IPS-18c (cell line): Measurements from ENCODE around the gene CRHR1.

ENCODE experiments used
- H3K4me3 ChIP-seq: 2 replicates; pipeline ENCODE4 v1.7.0; 2013; ENCODE audit warnings: low read depth, mild to moderate bottlenecking, low read length, moderate library complexity; ENCODE audit not compliant: insufficient read depth
- H3K9me3 ChIP-seq: one replicate; pipeline ENCODE4 v1.6.1; 2013; ENCODE audit warnings: mild to moderate bottlenecking, low read length, moderate library complexity; ENCODE audit not compliant: control insufficient read depth, insufficient read depth

CRHR1 gene

GRCh38 chr17:45863857-45864654, 79.9 kb downstream of the CRHR1 start:
- H3K9me3 ChIP-seq: no peaks in the 10 kb centered on the region
- H3K4me3 ChIP-seq: no peak overlapping the region

DNA sequence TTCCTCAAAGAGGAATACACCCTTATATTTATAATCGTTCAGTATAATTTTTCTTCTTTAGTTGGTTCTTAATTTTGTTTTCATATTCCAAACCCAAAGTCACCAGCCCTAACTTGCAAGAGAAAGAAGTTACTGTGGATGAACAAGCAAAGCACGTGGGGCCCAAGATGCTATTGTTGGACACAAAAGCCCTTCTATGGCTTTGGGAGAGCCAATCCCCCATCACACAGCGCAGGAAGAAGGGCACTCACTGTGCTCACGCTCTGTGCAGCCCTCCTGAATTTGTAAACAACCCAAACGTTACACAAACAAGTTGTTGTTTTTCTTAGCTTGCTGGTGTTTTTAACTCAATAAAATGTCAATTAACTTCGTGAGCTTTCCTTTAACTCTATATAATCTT, 83.1 kb downstream of the CRHR1 start:
- Histone ChIP-seq H3K9me3 (no peaks in the 10 kb centered on the region), H3K4me3 (no peak overlapping the region)

DNA sequence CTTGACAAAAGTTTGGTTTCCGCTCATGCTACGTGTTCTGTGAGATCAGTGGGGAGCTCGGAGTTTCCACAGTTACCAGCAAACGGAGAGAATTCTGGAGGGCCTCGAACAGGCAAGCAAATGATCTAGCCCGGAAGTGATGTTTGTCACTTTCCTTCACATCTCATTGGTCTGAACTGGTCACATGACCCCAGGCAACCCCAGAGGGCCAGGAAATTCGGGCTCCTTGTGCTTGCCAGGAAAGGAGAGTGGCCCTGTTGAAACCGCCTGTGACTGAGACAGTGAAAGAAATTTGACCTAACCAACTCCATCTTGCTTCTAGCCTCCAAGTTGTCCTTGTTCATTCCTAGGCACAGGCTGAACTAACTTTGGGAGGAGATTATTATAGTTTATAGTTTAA, 83.6 kb downstream of the CRHR1 start:
- Histone ChIP-seq H3K4me3 (no peak overlapping the region), H3K9me3 (no peaks in the 10 kb centered on the region)

- no peak overlapping the region for H3K4me3 ChIP-seq
- H3K9me3 ChIP-seq: no peaks in the 10 kb centered on the region
Observed at GRCh38 chr17:45868276-45868675, 84.2 kb downstream of the CRHR1 start.

GRCh38 chr17:45869676-45870341, 85.7 kb downstream of the CRHR1 start:
- no peak overlapping the region for H3K4me3 ChIP-seq
- no peaks in the 10 kb centered on the region for H3K9me3 ChIP-seq

GRCh38 chr17:45870342-45870974, 86.3 kb downstream of the CRHR1 start:
- Histone ChIP-seq H3K4me3 (no peak overlapping the region), H3K9me3 (no peaks in the 10 kb centered on the region)

GRCh38 chr17:45871718-45872117, 87.6 kb downstream of the CRHR1 start:
- no peak overlapping the region for H3K4me3 ChIP-seq
- no peaks in the 10 kb centered on the region for H3K9me3 ChIP-seq

- H3K4me3 ChIP-seq: no peak overlapping the region
- no peaks in the 10 kb centered on the region for H3K9me3 ChIP-seq
Observed at GRCh38 chr17:45873728-45874127, 89.6 kb downstream of the CRHR1 start.

DNA sequence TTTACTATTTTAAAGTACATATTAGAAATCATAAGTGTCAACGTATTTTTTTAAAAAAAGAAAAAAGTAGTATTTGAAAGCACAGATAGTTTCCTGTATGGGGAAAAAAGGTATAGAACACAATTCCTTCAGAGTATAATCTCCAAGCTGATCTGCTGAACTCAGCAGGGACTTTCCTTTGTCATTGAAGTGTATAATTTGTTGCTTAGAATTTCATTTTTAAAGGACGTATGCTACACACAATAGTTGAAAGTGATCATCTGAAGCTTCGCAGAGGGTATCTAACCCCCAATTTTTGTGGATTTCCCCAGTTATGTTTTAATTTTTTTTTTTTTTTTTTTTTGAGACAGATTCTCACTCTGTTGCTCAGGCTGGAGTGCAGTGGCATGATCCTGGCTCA, 90.0 kb downstream of the CRHR1 start:
- H3K9me3 ChIP-seq: no peaks in the 10 kb centered on the region

DNA sequence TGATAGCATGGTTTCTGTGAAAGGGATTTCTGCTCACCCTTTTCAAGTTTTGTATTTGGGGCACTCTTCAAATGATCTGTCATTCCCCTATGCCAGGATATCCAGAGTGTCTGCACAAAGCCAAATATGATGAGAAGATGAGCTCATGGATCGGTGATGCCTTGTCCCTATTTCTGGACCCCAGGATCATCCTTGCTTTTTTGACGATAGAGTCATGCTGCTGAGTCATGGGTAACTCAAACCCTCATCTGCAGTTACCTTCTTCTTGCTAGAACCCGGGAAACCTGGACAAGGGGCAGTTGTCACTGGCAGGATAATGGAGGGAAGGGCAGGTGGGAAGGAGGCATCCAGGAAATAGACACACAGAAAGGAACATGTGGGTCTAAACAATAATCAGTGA, 92.4 kb downstream of the CRHR1 start:
- Histone ChIP-seq H3K4me3 (no peak overlapping the region), H3K9me3 (no peaks in the 10 kb centered on the region)

More for the DNA sequence above, 90.0 kb downstream of the CRHR1 start:
- H3K4me3 ChIP-seq: no peak overlapping the region

DNA sequence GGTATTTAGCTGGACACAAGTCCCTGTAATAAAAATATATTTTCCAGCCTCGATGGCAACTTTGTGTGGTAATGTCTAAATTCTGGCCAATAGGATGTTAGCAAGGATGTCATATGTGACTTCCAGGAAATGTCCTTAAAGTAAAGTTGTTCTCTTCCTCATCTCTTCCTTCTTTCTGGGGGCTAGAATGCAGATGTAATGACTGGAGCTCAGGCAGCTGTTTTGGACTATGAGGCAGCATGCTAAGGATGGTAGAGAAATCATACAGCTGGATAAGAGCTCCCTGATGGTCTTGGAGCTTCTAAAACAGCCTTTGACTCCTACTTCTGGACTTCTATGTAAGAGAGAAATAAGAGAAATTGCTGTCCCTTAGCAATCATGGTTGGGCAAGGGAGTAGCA, 93.3 kb downstream of the CRHR1 start:
- H3K9me3 ChIP-seq: no peaks in the 10 kb centered on the region
- no peak overlapping the region for H3K4me3 ChIP-seq

DNA sequence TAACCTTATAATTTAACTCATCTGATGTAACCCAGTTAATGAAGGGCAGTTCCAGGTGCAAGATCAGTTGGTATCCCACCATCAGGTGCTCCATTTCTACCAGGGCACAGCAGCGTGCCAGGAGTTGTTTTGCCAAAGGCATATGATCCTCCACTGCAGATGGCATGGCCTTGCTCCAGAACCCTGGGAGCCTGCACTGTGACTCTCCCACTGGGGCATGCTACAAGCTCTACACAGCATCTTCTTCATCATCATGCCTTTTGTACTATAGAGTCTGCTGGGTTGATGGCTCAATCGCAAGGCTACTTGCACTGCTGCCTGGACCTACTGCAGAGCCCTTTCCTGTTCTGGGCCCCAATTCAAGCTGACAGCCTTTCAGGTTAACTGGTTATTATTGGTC, 98.9 kb downstream of the CRHR1 start:
- no peaks in the 10 kb centered on the region for H3K9me3 ChIP-seq
- no peak overlapping the region for H3K4me3 ChIP-seq
